HepG2 (cell line): ENCODE measurements around the gene TAS2R40. TPM values are rescaled to one million over a fixed set of nuclear protein-coding genes. Genes with fewer than 3 reads are reported as not detected.

ENCODE experiments used
- GPN1 ChIP-seq: sonication (generic); formaldehyde crosslinking; IDR thresholded peaks from 2 replicates; pipeline ENCODE4 v1.5.1; 2020; ENCODE audit warnings: missing genetic modification reagents, borderline replicate concordance
- HIVEP1 ChIP-seq: sonication (generic); formaldehyde crosslinking; IDR thresholded peaks from 2 replicates; pipeline ENCODE4 v1.4.0; 2020; ENCODE audit warnings: mild to moderate bottlenecking, missing genetic modification reagents
- HNF4A ChIP-seq: sonication (generic); formaldehyde crosslinking; IDR thresholded peaks from 2 replicates; pipeline ENCODE4 v1.4.0; 2020; ENCODE audit warnings: missing genetic modification reagents
- NBN ChIP-seq: fragments of 450-650 bp; conservative IDR thresholded peaks from 2 replicates; pipeline ENCODE4 v1.6.1; 2017
- ZC3H4 ChIP-seq: sonication (generic); formaldehyde crosslinking; IDR thresholded peaks from 2 replicates; pipeline ENCODE4 v1.4.0; 2020; ENCODE audit warnings: missing genetic modification reagents, borderline replicate concordance
- ZNF234 ChIP-seq: sonication (generic); formaldehyde crosslinking; conservative IDR thresholded peaks from 2 replicates; pipeline ENCODE4 v1.5.1; 2020; ENCODE audit warnings: mild to moderate bottlenecking, missing genetic modification reagents
- ZNF282 ChIP-seq: fragments of 450-650 bp; IDR thresholded peaks from 2 replicates; pipeline ENCODE4 v1.6.1; 2018; ENCODE audit not compliant: partially characterized antibody
- ZNF383 ChIP-seq: sonication (generic); formaldehyde crosslinking; IDR thresholded peaks from 2 replicates; pipeline ENCODE4 v1.4.0; 2020; ENCODE audit warnings: missing genetic modification reagents, mild to moderate bottlenecking, borderline replicate concordance
- ZNF543 ChIP-seq: sonication (generic); formaldehyde crosslinking; IDR thresholded peaks from 2 replicates; pipeline ENCODE4 v1.4.0; 2020; ENCODE audit warnings: mild to moderate bottlenecking, missing genetic modification reagents
- polyA plus RNA-seq, 8 experiments: library from polyadenylated mRNA; depleted of rRNA in 3 of 8; stranded (reverse) in 7 of 8; unstranded in 1 of 8; fragments of >200 nt; fragmentation: Illumina TruSeq in 4 of 8; extraction: Trizol in 4 of 8; gene quantifications; 2 replicates each; pipeline versions ENCODE4 v1.2.1 to v1.2.3, GENCODE V29; 2011 to 2016; ENCODE audit warnings: low read depth in 4 of 8, missing spikeins in 1 of 8, mixed read lengths in 1 of 8; ENCODE audit not compliant: insufficient read depth in 1 of 8
- total RNA-seq, 5 experiments: library from RNA; depleted of rRNA; stranded (reverse); fragments of >200 nt; fragmentation: Illumina TruSeq; extraction: Trizol; gene quantifications; 2 replicates each; pipeline ENCODE4 v1.2.3, GENCODE V29; 2016; ENCODE audit warnings: low read depth in 1 of 5
- TF ChIP-seq, protein P1 (sequence below): IDR thresholded peaks from 2 replicates; pipeline ENCODE4 v1.6.1; 2016; ENCODE audit warnings: low read depth, missing genetic modification reagents, missing compliant biosample characterization
- TF ChIP-seq, protein P2 (sequence below): sonication (generic); formaldehyde crosslinking; IDR thresholded peaks from 2 replicates; pipeline ENCODE4 v1.8.1; 2023; ENCODE audit warnings: mild to moderate bottlenecking, moderate library complexity, missing genetic modification reagents
- TF ChIP-seq, protein P3 (sequence below): sonication (generic); formaldehyde crosslinking; IDR thresholded peaks from 2 replicates; pipeline ENCODE4 v1.8.0; 2022; ENCODE audit warnings: mild to moderate bottlenecking, missing genetic modification reagents
- TF ChIP-seq, protein P4 (sequence below): sonication (generic); formaldehyde crosslinking; IDR thresholded peaks from 2 replicates; pipeline ENCODE4 v1.8.0; 2022; ENCODE audit warnings: missing genetic modification reagents, mild to moderate bottlenecking, moderate library complexity, borderline replicate concordance

Gene TAS2R40
- total and polyA plus RNA-seq, 2 of the 13 experiments (the other 11 are each of a cell fraction or from before 2014, with no cell fraction given): not detected

DNA sequence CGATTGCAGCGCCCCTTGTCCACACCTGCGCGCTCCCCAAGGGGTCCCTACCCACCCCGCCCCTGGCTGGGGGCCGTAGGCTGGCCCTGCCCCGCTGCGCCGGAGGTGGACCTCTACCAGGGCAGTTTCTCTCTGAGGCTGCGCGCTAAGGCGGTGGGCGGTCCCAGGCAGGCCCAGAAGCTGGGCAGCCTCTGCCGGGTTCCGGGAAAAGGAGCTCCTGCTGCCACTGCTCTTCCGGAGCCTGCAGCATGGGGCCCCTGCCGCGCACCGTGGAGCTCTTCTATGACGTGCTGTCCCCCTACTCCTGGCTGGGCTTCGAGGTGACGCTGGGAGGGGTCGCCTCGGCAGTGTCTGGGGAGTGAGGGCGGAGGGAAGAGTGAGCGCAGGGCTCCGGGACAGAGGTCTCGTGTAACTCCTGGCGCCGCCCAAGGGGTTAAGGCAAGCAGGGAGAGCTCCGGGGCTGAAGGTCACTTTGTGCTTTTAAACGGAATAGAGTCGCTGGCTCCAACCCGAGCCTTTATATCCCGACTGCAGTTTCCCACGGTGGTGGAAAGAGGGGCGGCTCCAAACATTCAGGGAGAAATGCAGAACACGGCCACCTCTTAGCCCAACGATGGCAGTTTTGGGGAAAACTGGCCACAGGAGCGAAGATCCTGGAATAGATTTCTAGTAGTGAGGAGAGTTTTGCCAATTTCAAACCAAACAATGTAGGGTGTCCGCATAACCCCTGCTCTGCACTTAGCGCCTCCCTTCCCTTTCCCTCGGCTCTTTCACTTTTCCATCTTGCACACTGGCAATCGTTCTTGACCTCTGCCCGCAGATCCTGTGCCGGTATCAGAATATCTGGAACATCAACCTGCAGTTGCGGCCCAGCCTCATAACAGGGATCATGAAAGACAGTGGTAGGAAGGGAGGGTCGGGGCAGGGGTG is 41.7 kb downstream of the TAS2R40 start, which contains the start of gene GSTK1 (continued):
- TF ChIP-seq, protein P1, sequence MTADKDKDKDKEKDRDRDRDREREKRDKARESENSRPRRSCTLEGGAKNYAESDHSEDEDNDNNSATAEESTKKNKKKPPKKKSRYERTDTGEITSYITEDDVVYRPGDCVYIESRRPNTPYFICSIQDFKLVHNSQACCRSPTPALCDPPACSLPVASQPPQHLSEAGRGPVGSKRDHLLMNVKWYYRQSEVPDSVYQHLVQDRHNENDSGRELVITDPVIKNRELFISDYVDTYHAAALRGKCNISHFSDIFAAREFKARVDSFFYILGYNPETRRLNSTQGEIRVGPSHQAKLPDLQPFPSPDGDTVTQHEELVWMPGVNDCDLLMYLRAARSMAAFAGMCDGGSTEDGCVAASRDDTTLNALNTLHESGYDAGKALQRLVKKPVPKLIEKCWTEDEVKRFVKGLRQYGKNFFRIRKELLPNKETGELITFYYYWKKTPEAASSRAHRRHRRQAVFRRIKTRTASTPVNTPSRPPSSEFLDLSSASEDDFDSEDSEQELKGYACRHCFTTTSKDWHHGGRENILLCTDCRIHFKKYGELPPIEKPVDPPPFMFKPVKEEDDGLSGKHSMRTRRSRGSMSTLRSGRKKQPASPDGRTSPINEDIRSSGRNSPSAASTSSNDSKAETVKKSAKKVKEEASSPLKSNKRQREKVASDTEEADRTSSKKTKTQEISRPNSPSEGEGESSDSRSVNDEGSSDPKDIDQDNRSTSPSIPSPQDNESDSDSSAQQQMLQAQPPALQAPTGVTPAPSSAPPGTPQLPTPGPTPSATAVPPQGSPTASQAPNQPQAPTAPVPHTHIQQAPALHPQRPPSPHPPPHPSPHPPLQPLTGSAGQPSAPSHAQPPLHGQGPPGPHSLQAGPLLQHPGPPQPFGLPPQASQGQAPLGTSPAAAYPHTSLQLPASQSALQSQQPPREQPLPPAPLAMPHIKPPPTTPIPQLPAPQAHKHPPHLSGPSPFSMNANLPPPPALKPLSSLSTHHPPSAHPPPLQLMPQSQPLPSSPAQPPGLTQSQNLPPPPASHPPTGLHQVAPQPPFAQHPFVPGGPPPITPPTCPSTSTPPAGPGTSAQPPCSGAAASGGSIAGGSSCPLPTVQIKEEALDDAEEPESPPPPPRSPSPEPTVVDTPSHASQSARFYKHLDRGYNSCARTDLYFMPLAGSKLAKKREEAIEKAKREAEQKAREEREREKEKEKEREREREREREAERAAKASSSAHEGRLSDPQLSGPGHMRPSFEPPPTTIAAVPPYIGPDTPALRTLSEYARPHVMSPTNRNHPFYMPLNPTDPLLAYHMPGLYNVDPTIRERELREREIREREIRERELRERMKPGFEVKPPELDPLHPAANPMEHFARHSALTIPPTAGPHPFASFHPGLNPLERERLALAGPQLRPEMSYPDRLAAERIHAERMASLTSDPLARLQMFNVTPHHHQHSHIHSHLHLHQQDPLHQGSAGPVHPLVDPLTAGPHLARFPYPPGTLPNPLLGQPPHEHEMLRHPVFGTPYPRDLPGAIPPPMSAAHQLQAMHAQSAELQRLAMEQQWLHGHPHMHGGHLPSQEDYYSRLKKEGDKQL (CRISPR knock-in tag): 0 out of 2 replicates have a peak, but pooled peaks have one; percentile 17
- no peak for TF ChIP-seq GPN1 (CRISPR knock-in tag)
- TF ChIP-seq ZNF234 (CRISPR knock-in tag): no peak
- TF ChIP-seq, protein P2, sequence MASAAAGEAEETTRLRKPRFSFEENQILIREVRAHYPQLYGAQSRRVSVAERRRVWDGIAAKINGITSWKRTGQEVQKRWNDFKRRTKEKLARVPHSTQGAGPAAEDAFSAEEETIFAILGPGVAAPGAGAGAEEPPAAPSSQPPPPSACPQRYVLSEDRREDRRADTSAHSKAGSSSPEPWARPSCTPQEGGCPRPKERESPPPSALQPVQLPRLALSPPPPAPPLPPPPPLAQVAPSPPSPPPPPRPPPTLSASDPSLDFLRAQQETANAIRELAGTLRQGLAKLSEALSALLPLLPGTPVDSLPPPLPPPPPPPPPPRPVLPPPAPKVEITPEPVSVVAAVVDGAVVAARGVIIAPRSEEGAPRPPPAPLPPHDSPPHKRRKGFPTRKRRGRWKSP (CRISPR knock-in tag): no peak
- peak; percentile 64; the same call in 1 of the 2 replicates for TF ChIP-seq ZNF543
- TF ChIP-seq ZNF282: no peak
- TF ChIP-seq, protein P3, sequence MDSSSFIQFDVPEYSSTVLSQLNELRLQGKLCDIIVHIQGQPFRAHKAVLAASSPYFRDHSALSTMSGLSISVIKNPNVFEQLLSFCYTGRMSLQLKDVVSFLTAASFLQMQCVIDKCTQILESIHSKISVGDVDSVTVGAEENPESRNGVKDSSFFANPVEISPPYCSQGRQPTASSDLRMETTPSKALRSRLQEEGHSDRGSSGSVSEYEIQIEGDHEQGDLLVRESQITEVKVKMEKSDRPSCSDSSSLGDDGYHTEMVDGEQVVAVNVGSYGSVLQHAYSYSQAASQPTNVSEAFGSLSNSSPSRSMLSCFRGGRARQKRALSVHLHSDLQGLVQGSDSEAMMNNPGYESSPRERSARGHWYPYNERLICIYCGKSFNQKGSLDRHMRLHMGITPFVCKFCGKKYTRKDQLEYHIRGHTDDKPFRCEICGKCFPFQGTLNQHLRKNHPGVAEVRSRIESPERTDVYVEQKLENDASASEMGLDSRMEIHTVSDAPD (CRISPR knock-in tag): no peak
- TF ChIP-seq, protein P4, sequence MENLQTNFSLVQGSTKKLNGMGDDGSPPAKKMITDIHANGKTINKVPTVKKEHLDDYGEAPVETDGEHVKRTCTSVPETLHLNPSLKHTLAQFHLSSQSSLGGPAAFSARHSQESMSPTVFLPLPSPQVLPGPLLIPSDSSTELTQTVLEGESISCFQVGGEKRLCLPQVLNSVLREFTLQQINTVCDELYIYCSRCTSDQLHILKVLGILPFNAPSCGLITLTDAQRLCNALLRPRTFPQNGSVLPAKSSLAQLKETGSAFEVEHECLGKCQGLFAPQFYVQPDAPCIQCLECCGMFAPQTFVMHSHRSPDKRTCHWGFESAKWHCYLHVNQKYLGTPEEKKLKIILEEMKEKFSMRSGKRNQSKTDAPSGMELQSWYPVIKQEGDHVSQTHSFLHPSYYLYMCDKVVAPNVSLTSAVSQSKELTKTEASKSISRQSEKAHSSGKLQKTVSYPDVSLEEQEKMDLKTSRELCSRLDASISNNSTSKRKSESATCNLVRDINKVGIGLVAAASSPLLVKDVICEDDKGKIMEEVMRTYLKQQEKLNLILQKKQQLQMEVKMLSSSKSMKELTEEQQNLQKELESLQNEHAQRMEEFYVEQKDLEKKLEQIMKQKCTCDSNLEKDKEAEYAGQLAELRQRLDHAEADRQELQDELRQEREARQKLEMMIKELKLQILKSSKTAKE: no peak
- TF ChIP-seq NBN: no peak
- TF ChIP-seq HNF4A (CRISPR knock-in tag): peak; percentile 78
- peak; percentile 66 for TF ChIP-seq HIVEP1 (CRISPR knock-in tag)
- no peak for TF ChIP-seq ZNF383 (CRISPR knock-in tag)
- TF ChIP-seq ZC3H4 (CRISPR knock-in tag): no peak
